Right lung (tissue), 5 donors: ENCODE results near the gene ANKRD63. TPM values are rescaled to one million over a fixed set of nuclear protein-coding genes. Genes with fewer than 3 reads are reported as not detected.

ENCODE experiments used
- DNase-seq, 2 donors: peaks; one replicate each; pipeline ENCODE4 v3.0.0-alpha.2; 2013
- polyA plus RNA-seq, 5 donors: library from polyadenylated mRNA; unstranded; fragments of 120-200 nt; gene quantifications; one replicate each; pipeline versions ENCODE4 v1.2.1 to v1.2.3, GENCODE V29; 2013; ENCODE audit warnings: inconsistent platforms in 1 of 5, low replicate concordance in 1 of 5; ENCODE audit not compliant: insufficient read length in 5 of 5, insufficient read depth in 1 of 5

Gene ANKRD63
- polyA plus RNA-seq, 5 donors = not detected

- DNase-seq = peak; percentile 63 to 64
Measured at GRCh38 chr15:40279437-40280141, 3.3 kb downstream of the ANKRD63 start.

- no peak for DNase-seq
Measured at GRCh38 chr15:40278026-40278425, 4.8 kb downstream of the ANKRD63 start.

- DNase-seq = no peak
Measured at GRCh38 chr15:40277471-40277870, 5.4 kb downstream of the ANKRD63 start.

GRCh38 chr15:40276927-40277326, 5.9 kb downstream of the ANKRD63 start:
- DNase-seq = no peak

- no peak for DNase-seq
Measured at GRCh38 chr15:40275954-40276353, 6.9 kb downstream of the ANKRD63 start.

GRCh38 chr15:40275523-40275922, 7.3 kb downstream of the ANKRD63 start:
- DNase-seq = no peak

- peak; percentile 64 to 70 for DNase-seq
Measured at GRCh38 chr15:40274350-40275274, 8.3 kb downstream of the ANKRD63 start.

GRCh38 chr15:40273428-40273827, 9.4 kb downstream of the ANKRD63 start:
- no peak for DNase-seq

GRCh38 chr15:40272485-40273056, 10.3 kb downstream of the ANKRD63 start:
- no peak for DNase-seq

- DNase-seq = no peak
Measured at GRCh38 chr15:40271685-40272484, 11.0 kb downstream of the ANKRD63 start.

GRCh38 chr15:40270246-40270995, 12.4 kb downstream of the ANKRD63 start:
- DNase-seq = no peak

GRCh38 chr15:40269604-40270003, 13.3 kb downstream of the ANKRD63 start:
- DNase-seq = no peak

- DNase-seq = no peak
Measured at GRCh38 chr15:40267670-40268069, 15.2 kb downstream of the ANKRD63 start.

GRCh38 chr15:40266828-40267304, 16.0 kb downstream of the ANKRD63 start:
- no peak for DNase-seq

GRCh38 chr15:40265875-40266274, 17.0 kb downstream of the ANKRD63 start:
- no peak for DNase-seq

GRCh38 chr15:40265355-40265754, 17.5 kb downstream of the ANKRD63 start:
- DNase-seq = no peak

GRCh38 chr15:40264321-40265153, 18.3 kb downstream of the ANKRD63 start:
- DNase-seq = no peak

GRCh38 chr15:40263024-40263754, 19.7 kb downstream of the ANKRD63 start:
- no peak for DNase-seq

GRCh38 chr15:40259021-40259420, 23.8 kb downstream of the ANKRD63 start:
- no peak for DNase-seq
